Measurements from ENCODE around the gene ANKRD2.

GRCh38 chr10:97551271-97551670, 21.3 kb upstream of the ANKRD2 start:
- TF ChIP-seq EZH2 (IDR thresholded peaks at IDR 0.05; ENCODE audit: insufficient read depth, poor library complexity, severe bottlenecking): no peak
- no peak for TF ChIP-seq EZH2phosphoT487 (IDR thresholded peaks at IDR 0.05; ENCODE audit: insufficient read depth, low read depth)

Measured in GM23248 (cell line).